Hematopoietic multipotent progenitor cell treated with erythropoietin and hydrocortisone succinate and interleukin-3 and kit ligand, for 8 days (in vitro differentiated cells): ENCODE measurements around the gene ATP6V1E1.

Experiments
- DNase-seq: peaks from one replicate; pipeline ENCODE4 v3.0.0-alpha.2; 2015

Gene ATP6V1E1

GRCh38 chr22:17633217-17633997 is 4.9 kb upstream of the ATP6V1E1 start:
- peak; percentile 68 for DNase-seq

- DNase-seq, result no peak
Measured at GRCh38 chr22:17631076-17631565, 2.6 kb upstream of the ATP6V1E1 start.

- DNase-seq, result no peak
Measured at GRCh38 chr22:17629641-17630040, 1.1 kb upstream of the ATP6V1E1 start.

DNA sequence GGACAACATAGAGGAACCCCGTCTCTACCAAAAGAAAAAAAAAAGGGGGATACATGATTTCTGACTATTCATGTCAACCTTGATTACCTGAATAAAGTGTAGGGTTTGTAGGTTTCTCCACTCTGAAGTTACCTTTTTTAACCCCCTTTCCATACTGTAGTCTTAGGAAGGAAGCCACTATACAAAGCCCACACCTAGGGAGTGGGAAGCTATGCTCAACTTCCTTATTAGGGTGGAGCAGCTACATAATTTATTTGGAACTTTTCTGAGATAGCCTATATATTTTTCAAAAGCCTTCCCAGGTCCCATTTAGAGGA is 582 bp upstream of the ATP6V1E1 start:
- DNase-seq, result no peak

DNA sequence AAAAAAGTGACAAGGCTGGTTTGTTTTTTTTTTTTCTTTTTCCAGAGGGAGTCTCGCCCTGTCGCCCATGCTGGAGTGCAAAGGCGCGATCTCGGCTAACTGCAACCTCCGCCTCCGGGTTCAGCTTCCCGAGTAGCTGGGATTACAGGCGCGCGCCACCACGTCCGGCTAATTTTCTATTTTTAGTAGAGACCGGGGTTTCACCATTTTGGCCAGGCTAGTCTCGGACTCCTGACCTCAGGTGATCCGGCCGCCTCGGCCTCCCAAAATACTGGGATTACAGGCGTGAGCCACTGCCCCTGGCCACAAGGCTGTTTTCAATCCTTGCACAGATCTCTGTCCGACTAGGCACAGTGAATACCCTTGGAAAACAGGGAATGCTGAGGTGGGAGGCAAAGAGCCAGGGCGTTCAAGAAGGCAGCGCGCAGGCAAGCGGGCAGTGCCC is 566 bp downstream of the ATP6V1E1 start:
- DNase-seq, result no peak

- no peak for DNase-seq
Measured at GRCh38 chr22:17613280-17613679, 15.3 kb downstream of the ATP6V1E1 start.

GRCh38 chr22:17612057-17612456 is 16.5 kb downstream of the ATP6V1E1 start:
- no peak for DNase-seq

DNA sequence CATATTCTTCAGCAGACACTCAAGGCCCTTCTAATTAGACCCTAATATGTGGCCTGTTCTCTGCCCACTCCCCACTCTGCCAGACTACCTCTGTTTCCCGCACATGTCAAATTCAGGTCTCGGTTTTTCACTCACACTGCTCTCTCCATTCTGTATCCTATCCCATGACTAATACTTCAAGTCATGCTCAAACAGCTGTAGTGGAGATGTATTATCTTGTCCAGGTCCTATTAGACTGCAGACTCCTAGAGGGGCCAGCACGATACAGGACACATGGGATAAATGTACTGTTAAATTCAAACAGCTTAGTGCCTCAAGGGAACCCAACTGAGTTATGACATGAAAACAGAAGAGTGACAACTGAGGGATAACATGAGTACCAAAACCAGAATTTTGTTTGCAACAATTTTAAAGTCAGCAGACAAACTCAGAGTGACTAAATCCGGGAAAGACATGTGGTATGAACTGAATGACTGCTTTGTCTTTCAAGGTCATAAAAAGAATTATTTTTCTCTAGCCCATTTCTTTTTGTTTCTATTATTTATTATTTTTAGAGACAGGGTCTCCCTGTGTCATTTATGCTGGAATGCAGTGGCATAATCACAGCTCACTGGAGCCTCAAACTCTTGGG is 20.5 kb downstream of the ATP6V1E1 start:
- no peak for DNase-seq

- peak; percentile 56 for DNase-seq
Measured at GRCh38 chr22:17606496-17606895, 22.1 kb downstream of the ATP6V1E1 start.

- DNase-seq, result no peak
Measured at GRCh38 chr22:17603668-17604067, 24.9 kb downstream of the ATP6V1E1 start.

DNA sequence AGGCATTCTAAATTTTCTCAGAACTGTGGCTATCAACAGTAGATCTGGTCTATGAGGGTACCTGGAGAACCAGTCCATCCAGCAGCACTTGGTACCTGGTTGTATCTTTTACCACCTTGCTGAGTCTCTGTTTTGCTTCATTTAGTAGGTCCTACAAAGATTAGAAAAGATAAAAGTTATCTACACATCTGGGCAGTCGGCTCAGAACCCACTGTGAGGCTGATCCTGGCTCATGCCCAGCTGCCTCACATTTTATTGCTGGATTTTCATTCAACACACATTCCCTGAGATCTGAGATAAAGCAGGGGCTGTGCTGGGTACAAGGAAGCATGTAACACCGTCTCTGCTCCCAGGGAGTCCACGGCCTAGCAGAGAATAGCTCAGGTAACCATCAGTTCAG is 27.5 kb downstream of the ATP6V1E1 start:
- DNase-seq, result no peak

DNA sequence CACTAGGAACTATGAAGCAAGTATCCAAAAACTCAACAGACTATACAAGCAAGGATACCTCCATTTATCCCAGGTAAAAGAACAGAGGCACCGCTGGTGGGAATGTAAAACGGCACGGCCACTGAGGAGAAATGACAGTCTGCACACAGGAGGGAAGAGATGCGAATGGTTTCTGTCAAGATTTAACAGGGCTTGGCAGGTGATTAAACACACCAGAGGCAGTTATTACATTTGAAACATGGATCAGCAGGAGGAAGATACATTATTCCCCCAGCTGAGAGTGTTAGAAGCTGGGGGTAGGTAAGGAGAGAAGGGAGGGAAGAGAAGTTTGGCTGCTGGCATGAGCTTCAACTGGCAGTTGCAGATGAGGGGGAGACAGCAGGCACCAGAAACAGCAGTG is 30.2 kb downstream of the ATP6V1E1 start:
- DNase-seq, result no peak

GRCh38 chr22:17597217-17597616 is 31.3 kb downstream of the ATP6V1E1 start:
- no peak for DNase-seq

DNA sequence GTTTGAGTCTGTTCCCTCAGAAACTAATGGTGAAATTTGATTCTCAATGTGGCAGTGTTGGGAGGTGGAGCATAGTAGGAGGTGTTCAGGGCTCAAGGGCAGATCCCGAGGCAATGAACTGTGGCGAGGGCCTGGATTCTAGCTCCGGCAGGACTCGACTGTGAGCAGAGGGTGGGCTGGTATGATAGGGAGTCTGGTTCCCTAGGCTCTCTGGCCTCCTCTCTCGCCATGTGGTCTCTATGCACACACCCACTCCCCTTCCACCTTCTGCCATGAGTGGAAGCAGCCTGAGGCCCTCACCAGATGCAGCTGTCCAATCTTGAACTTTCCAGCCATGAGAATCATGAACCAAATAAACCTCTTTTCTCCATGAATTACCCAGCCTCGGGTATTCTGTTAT is 32.3 kb downstream of the ATP6V1E1 start:
- DNase-seq, result no peak

- DNase-seq, result no peak
Measured at GRCh38 chr22:17592201-17592600, 36.3 kb downstream of the ATP6V1E1 start.

DNA sequence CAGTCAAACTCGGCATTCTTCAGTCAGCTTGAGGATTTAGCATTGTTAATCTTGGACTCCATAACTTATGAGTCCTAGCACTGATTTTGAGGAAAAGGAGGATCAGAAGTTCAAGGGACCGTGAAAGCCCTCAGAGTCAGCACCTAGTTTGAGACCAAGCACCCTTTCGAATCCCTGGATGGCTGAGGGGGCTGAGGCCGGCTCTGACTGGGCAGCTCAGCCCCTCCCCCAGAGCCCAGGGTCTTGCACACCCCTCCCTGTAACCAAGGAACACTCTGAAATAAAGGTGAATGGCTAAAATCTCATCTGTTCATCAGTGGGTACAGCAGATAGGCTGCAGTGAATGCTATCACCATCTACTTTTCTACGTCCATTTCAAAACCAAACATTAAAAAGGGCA is 38.0 kb downstream of the ATP6V1E1 start:
- no peak for DNase-seq

DNA sequence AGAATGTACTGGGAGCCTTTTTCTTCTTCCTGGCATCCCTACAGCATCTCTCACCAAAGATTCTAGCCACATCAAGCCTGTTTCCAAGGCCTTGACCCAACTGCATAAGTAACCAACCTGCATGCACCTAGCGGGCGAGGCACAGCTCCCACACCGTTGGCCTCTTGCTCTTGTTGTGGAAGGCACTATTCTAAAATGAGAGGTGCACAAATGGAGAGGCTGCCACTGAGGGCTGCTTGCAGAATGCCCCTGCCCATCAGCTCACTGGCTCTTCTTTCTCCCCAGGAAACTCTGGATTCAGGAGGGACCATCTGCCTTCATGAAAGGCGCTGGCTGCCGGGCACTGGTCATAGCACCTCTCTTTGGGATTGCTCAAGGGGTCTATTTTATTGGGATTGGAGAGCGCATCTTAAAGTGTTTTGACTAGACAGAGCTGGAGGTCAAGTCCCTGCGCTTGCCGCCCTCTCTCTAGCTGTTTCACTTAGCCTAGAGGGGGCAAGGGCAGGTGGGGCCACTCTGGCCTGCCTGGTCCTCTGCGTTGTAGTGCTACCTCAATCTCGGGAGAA is 38.7 kb downstream of the ATP6V1E1 start:
- DNase-seq, result no peak

DNA sequence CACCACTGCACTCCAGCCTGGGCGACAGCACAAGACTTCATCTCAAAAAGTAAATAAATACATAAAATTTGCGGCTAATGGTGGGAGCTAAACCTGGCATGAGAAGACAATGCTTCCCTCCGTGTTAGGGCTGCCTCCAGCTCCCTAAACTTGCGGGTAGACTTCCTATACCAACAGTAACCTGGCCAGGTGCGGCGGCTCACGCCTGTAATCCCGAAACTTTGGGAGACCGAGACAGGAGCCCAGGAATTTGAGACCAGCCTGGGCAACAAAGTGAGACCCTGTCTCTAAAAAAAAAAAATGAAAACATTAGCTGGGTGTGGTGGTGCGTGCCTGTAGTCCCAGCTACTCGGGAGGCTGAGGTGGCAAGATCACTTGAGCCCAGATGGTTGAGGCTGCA is 39.9 kb downstream of the ATP6V1E1 start:
- no peak for DNase-seq

DNA sequence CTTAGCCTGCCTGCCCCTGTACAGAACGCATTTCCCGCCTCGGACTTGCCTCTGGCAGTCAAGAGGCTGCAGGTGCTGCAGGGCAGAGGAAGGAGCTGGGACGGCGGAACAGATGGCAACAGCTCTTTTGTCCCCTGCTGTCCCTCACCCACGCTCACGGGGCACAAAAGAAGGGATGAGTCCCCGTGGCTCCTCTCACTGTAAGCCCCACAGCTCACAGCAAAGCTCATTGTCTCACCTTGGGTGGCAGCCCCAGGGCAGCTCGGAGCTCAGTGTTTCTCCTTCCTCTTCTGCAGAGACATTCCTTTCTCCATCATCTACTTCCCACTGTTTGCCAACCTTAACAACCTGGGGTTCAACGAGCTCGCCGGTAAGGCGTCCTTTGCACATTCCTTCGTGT is 40.9 kb downstream of the ATP6V1E1 start:
- DNase-seq, result no peak

GRCh38 chr22:17586831-17587440 is 41.6 kb downstream of the ATP6V1E1 start:
- no peak for DNase-seq

DNA sequence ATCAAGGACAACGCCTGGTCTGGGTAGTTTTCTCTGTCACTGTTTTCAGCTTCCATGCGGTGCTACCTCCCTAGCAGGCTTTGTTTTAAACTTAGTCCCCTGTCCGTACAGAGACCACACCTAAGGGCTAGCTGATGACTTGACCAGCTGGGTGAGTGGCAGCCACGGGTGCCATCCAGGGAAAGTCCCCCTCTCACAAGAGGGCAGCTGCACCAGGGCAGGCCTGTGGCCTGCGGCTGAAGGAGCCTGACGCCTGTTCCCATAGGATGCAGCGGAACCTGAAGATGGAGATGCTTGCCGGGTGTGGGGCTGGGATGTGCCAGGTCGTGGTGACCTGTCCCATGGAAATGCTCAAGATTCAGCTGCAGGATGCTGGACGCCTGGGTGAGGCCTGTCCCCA is 45.4 kb downstream of the ATP6V1E1 start:
- DNase-seq, result no peak

DNA sequence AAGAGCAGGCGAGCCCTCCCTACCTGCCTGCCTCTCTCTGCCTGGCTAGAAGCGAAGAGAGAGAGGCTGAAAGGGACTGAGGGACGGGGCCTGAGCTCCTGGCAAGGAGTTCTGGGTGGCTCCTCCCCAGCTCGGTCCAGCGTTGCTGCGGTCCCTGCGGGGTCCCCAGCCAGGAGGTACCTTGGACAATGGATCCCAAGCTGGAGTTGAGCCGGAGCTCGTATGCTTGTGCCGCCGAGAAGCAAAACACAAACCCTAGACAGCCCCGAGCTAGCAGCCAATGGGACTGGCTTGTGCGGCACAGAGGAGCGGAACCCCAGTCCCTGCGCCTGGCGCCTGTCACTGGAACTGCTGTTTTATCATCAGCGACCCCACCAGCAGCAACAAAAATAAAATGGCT is 46.9 kb downstream of the ATP6V1E1 start:
- DNase-seq, result no peak

GRCh38 chr22:17581056-17581455 is 47.5 kb downstream of the ATP6V1E1 start:
- DNase-seq, result no peak
